ENCODE measurements around the gene GDAP2.

The GDAP2 gene

DNA sequence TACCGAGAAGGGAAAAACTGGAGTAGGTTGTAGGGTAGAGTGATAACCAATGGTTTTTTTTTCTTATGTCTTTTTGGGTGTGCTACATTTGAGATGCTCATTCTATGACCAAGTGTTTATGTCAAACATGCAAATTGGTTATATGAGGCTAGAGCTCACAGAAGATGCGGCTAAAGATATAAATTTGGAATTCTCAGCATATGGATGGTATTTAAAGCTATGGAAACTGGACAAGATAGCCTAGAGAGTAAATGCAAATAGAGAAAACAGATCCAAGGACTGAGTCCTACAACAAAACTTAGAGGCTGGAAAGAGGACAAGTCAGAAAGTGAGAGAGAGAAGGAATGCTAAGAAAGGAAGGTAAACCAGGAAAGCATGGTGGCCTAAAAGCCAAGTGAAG, 7.4 kb downstream of the GDAP2 start:
- Histone ChIP-seq H3K27me3 (ENCODE audit: insufficient read depth, low read depth, severe bottlenecking) (no peaks in the 10 kb centered on the region), H3K27ac (no peak overlapping the region), H3K36me3 (peaks cover 23% of the 10 kb centered on the region), H3K4me3 (ENCODE audit: low read depth, low read length) (no peak overlapping the region), H3K9me3 (ENCODE audit: severe bottlenecking) (no peaks in the 10 kb centered on the region)
- TF ChIP-seq, protein P1, sequence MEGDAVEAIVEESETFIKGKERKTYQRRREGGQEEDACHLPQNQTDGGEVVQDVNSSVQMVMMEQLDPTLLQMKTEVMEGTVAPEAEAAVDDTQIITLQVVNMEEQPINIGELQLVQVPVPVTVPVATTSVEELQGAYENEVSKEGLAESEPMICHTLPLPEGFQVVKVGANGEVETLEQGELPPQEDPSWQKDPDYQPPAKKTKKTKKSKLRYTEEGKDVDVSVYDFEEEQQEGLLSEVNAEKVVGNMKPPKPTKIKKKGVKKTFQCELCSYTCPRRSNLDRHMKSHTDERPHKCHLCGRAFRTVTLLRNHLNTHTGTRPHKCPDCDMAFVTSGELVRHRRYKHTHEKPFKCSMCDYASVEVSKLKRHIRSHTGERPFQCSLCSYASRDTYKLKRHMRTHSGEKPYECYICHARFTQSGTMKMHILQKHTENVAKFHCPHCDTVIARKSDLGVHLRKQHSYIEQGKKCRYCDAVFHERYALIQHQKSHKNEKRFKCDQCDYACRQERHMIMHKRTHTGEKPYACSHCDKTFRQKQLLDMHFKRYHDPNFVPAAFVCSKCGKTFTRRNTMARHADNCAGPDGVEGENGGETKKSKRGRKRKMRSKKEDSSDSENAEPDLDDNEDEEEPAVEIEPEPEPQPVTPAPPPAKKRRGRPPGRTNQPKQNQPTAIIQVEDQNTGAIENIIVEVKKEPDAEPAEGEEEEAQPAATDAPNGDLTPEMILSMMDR (IDR thresholded peaks at IDR 0.05; ENCODE audit: low read depth, low read length), result no peak
- DNase-seq, result no peak

GRCh38 chr1:117919376-117919775, 10.0 kb downstream of the GDAP2 start:
- Histone ChIP-seq H3K27me3 (ENCODE audit: insufficient read depth, low read depth, severe bottlenecking) (no peaks in the 10 kb centered on the region), H3K36me3 (peaks cover 33% of the 10 kb centered on the region)
- TF ChIP-seq, protein P1 (IDR thresholded peaks at IDR 0.05; ENCODE audit: low read depth, low read length), result no peak

DNA sequence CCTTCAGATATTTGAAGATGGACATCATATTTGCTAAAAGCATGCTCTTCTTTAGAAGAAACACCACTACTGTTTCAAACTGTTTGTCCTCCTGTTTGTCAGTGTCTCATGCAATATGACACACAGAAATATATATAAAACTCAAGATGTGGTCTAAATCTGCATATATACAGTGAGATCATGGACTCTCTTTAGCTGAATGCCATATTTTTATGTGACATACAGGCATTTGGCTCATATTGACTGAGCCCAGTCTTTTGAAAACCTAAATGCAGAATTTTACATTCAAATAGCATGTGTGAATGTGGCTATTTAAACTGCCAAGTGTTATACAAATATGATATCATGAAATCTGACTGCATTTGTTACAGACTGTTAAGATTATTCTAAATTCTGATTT, 18.4 kb downstream of the GDAP2 start:
- Histone ChIP-seq H3K9me3 (ENCODE audit: severe bottlenecking) (no peaks in the 10 kb centered on the region), H3K27me3 (ENCODE audit: insufficient read depth, low read depth, severe bottlenecking) (no peaks in the 10 kb centered on the region), H3K4me3 (ENCODE audit: low read depth, low read length) (no peak overlapping the region), H3K36me3 (peaks cover 23% of the 10 kb centered on the region), H3K27ac (no peak overlapping the region)
- TF ChIP-seq, protein P1 (IDR thresholded peaks at IDR 0.05; ENCODE audit: low read depth, low read length), result no peak
- no peak for DNase-seq

More at GRCh38 chr1:117919376-117919775, 10.0 kb downstream of the GDAP2 start:
- H3K4me3 ChIP-seq (ENCODE audit: low read depth, low read length), result no peak overlapping the region
- H3K27ac ChIP-seq, result no peak overlapping the region
- DNase-seq, result no peak
- no peaks in the 10 kb centered on the region for H3K9me3 ChIP-seq (ENCODE audit: severe bottlenecking)

DNA sequence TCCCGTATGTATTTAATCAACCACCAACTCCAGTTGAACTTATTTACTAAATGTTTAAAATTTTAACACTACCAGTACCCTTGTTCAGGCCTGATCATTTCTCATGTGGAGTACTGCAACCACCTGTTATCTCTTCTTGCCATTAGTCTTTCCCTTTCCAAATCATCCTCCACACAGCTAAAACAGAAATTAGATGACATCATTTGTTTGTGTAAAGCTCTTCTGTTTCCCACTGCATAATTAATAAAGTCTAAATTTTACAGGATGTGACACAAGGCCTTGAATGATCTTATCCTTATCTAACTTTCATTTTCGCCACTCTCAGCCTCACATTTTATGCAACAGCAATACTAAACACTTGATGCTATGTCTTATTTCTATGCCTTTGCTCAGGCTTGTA, 24.4 kb downstream of the GDAP2 start:
- TF ChIP-seq, protein P1 (IDR thresholded peaks at IDR 0.05; ENCODE audit: low read depth, low read length), result no peak
- H3K9me3 ChIP-seq (ENCODE audit: severe bottlenecking), result no peaks in the 10 kb centered on the region
- H3K27me3 ChIP-seq (ENCODE audit: insufficient read depth, low read depth, severe bottlenecking), result no peaks in the 10 kb centered on the region
- H3K27ac ChIP-seq, result no peak overlapping the region
- peaks cover 29% of the 10 kb centered on the region for H3K36me3 ChIP-seq
- no peak for DNase-seq
- H3K4me3 ChIP-seq (ENCODE audit: low read depth, low read length), result no peak overlapping the region

DNA sequence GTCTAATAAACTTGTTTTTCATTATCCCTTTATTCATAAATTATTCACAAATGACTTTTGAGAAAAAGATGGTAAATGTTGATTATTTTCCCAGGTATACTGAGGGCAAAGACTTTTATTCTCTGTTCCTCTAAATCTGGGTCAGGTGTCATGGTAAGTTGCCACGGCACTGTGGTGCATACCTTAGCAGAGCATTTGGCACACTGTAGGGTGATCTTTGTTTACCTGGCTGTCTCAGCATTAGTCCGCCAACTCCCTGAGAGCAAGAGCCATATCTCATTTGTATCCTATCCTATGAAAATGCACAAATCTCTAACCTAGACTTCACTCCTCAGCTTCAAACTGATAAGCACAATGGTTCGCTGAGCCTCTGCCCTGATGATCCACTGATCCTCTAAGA, 24.9 kb downstream of the GDAP2 start:
- H3K9me3 ChIP-seq (ENCODE audit: severe bottlenecking), result no peaks in the 10 kb centered on the region
- H3K4me3 ChIP-seq (ENCODE audit: low read depth, low read length), result no peak overlapping the region
- H3K36me3 ChIP-seq, result peaks cover 29% of the 10 kb centered on the region
- H3K27ac ChIP-seq, result no peak overlapping the region
- DNase-seq, result no peak
- no peaks in the 10 kb centered on the region for H3K27me3 ChIP-seq (ENCODE audit: insufficient read depth, low read depth, severe bottlenecking)
- TF ChIP-seq, protein P1 (IDR thresholded peaks at IDR 0.05; ENCODE audit: low read depth, low read length), result no peak

DNA sequence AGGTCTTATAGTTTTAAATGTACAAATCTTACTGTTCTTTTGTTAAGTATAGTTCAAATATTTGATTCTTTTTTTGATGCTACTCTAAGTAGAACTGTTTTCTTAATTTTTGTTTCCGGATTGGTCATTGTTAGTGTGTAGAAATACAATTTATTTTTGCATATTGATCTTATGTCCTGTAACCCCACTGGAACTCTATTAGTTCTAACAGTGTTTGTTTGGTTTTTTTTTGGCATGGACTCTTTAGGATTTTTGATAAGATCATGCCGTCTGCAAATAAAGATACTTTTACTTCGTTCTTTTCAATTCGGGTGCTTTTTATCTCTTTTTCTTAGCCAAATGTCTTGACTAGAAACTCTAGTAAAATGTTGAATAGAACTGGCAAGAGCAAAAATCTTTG, 26.5 kb downstream of the GDAP2 start:
- DNase-seq, result no peak
- Histone ChIP-seq H3K4me3 (ENCODE audit: low read depth, low read length) (no peak overlapping the region), H3K9me3 (ENCODE audit: severe bottlenecking) (no peaks in the 10 kb centered on the region), H3K27ac (no peak overlapping the region), H3K27me3 (ENCODE audit: insufficient read depth, low read depth, severe bottlenecking) (no peaks in the 10 kb centered on the region), H3K36me3 (peaks cover 38% of the 10 kb centered on the region)
- TF ChIP-seq, protein P1 (IDR thresholded peaks at IDR 0.05; ENCODE audit: low read depth, low read length), result no peak

All from WERI-Rb-1 (cell line).